K562 (cell line): Measurements from ENCODE around the gene CLASP1. TPM values are rescaled to one million over a fixed set of nuclear protein-coding genes. Genes with fewer than 3 reads are reported as not detected.

Source experiments
- ARID1B ChIP-seq: fragments of 450-650 bp; IDR thresholded peaks from 2 replicates; pipeline ENCODE4 v1.6.1; 2016; ENCODE audit warnings: antibody characterized with exemption, mild to moderate bottlenecking, inconsistent platforms
- ARID2 ChIP-seq: fragments of 450-650 bp; IDR thresholded peaks from 2 replicates; pipeline ENCODE4 v1.6.1; 2017; ENCODE audit warnings: antibody characterized with exemption, mild to moderate bottlenecking
- BCL6 ChIP-seq: fragments of 250-450 bp; sonication (Bioruptor Pico); IDR thresholded peaks from 2 replicates; pipeline ENCODE4 v1.4.0; 2020
- E2F1 ChIP-seq: sonication (generic); formaldehyde crosslinking; IDR thresholded peaks from 2 replicates; pipeline ENCODE4 v1.8.1; 2023; ENCODE audit warnings: mild to moderate bottlenecking, missing genetic modification reagents, moderate library complexity
- FOXK2 ChIP-seq, 2 experiments: fragments of 450-650 bp; IDR thresholded peaks in 1 of 2; conservative IDR thresholded peaks in 1 of 2; 2 replicates each; pipeline ENCODE4 v1.6.1; 2016; ENCODE audit warnings: low read depth in 2 of 2, mild to moderate bottlenecking in 1 of 2
- HES1 ChIP-seq: fragments of 450-650 bp; IDR thresholded peaks from 2 replicates; pipeline ENCODE4 v1.6.1; 2016; ENCODE audit warnings: low read depth, mild to moderate bottlenecking, moderate library complexity
- MCM2 ChIP-seq: fragments of 450-650 bp; IDR thresholded peaks from 2 replicates; pipeline ENCODE4 v1.6.1; 2017; ENCODE audit warnings: low read depth, mild to moderate bottlenecking
- MLLT1 ChIP-seq, 2 experiments: fragments of 450-650 bp; IDR thresholded peaks; 2 replicates each; pipeline ENCODE4 v1.6.1; 2016
- NKRF ChIP-seq: fragments of 450-650 bp; IDR thresholded peaks from 2 replicates; pipeline ENCODE4 v1.6.1; 2016; ENCODE audit warnings: borderline replicate concordance
- RAD51 ChIP-seq: fragments of 450-650 bp; IDR thresholded peaks from 2 replicates; pipeline ENCODE4 v1.7.1; 2016; ENCODE audit warnings: low read depth, mild to moderate bottlenecking, borderline replicate concordance
- RBM34 ChIP-seq: fragments of 200-400 bp; formaldehyde crosslinking; IDR thresholded peaks from 2 replicates; pipeline ENCODE4 v1.6.1; 2018; ENCODE audit warnings: low read length, borderline replicate concordance; ENCODE audit not compliant: insufficient read depth
- TRIM24 ChIP-seq, 2 experiments: fragments of 450-650 bp; IDR thresholded peaks; 2 replicates each; pipeline ENCODE4 v1.6.1; 2016
- ZKSCAN1 ChIP-seq: fragments of 150-350 bp; IDR thresholded peaks from 2 replicates; pipeline ENCODE4 v1.6.1; 2016; ENCODE audit warnings: low read depth, low read length
- ZNF589 ChIP-seq: fragments of 200-800 bp; sonication (Bioruptor generic); IDR thresholded peaks from 2 replicates; pipeline ENCODE4 v1.6.1; 2016; ENCODE audit warnings: low read depth, missing genetic modification characterization, missing compliant biosample characterization
- polyA plus RNA-seq, 8 experiments: library from polyadenylated mRNA; depleted of rRNA in 4 of 8; stranded (reverse) in 5 of 8; unstranded in 3 of 8; fragments of >200 nt; fragmentation: Nextera tagmentation in 2 of 8; fragmentation: Illumina TruSeq in 1 of 8; extraction: Ambion mirVana in 2 of 8; extraction: Trizol in 1 of 8; gene quantifications; 2 replicates each; pipeline versions ENCODE4 v1.2.1 to v1.2.3, GENCODE V29; 2011 to 2014; ENCODE audit warnings: inconsistent platforms in 1 of 8, missing spikeins in 1 of 8
- total RNA-seq, 7 experiments: library from RNA; depleted of rRNA in 6 of 7; stranded (reverse); fragments of >200 nt in 6 of 7; fragmentation: Illumina TruSeq in 2 of 7; extraction: Trizol in 2 of 7; gene quantifications; 2 replicates each; pipeline versions ENCODE4 v1.2.1 to v1.2.3, GENCODE V29; 2011 to 2021; ENCODE audit warnings: low replicate concordance in 1 of 7
- TF ChIP-seq, protein P1 (sequence below), 2 experiments: IDR thresholded peaks; 2 replicates each; pipeline ENCODE4 v1.6.1; 2011; ENCODE audit warnings: borderline replicate concordance in 1 of 2, control low read depth in 1 of 2, low read depth in 1 of 2, low read length in 1 of 2, mild to moderate bottlenecking in 1 of 2, mixed read lengths in 1 of 2, moderate library complexity in 1 of 2; ENCODE audit not compliant: insufficient read depth in 1 of 2, insufficient read length in 1 of 2, poor library complexity in 1 of 2, severe bottlenecking in 1 of 2; ENCODE audit errors: extremely low read depth in 1 of 2
- TF ChIP-seq, protein P2 (sequence below): fragments of 450-650 bp; formaldehyde crosslinking; IDR thresholded peaks from 2 replicates; pipeline ENCODE4 v1.4.0; 2022; ENCODE audit warnings: missing genetic modification characterization

Gene CLASP1
- total and polyA plus RNA-seq, 9 of the 15 experiments (the other 6 are each of a cell fraction or from before 2014, with no cell fraction given) = 1.7 to 40.3 (median 20.7) TPM

- TF ChIP-seq, protein P1, sequence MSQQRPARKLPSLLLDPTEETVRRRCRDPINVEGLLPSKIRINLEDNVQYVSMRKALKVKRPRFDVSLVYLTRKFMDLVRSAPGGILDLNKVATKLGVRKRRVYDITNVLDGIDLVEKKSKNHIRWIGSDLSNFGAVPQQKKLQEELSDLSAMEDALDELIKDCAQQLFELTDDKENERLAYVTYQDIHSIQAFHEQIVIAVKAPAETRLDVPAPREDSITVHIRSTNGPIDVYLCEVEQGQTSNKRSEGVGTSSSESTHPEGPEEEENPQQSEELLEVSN (IDR thresholded peaks at IDR 0.05; ENCODE audit: borderline replicate concordance in 1 of 2, extremely low read depth in 1 of 2, insufficient read depth in 1 of 2, insufficient read length in 1 of 2, low read depth in 1 of 2, low read length in 1 of 2, poor library complexity in 1 of 2, severe bottlenecking in 1 of 2) = no peak
- no peak for TF ChIP-seq ZNF589 (CRISPR knock-in tag)
- peak in 1 of 2 experiments; percentile 15; a peak in 1 of 4 replicates for TF ChIP-seq MLLT1 (IDR thresholded peaks at IDR 0.05)
- TF ChIP-seq, protein P2, sequence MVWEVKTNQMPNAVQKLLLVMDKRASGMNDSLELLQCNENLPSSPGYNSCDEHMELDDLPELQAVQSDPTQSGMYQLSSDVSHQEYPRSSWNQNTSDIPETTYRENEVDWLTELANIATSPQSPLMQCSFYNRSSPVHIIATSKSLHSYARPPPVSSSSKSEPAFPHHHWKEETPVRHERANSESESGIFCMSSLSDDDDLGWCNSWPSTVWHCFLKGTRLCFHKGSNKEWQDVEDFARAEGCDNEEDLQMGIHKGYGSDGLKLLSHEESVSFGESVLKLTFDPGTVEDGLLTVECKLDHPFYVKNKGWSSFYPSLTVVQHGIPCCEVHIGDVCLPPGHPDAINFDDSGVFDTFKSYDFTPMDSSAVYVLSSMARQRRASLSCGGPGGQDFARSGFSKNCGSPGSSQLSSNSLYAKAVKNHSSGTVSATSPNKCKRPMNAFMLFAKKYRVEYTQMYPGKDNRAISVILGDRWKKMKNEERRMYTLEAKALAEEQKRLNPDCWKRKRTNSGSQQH (CRISPR knock-in tag) = no peak
- TF ChIP-seq RAD51 = no peak
- TF ChIP-seq MCM2 = peak; percentile 36; the same call in 1 of the 2 replicates
- TF ChIP-seq ARID2 = no peak
- TF ChIP-seq FOXK2 (conservative IDR thresholded peaks at IDR 0.05 in 1 of 2, IDR thresholded peaks at IDR 0.05 in 1 of 2; ENCODE audit: low read depth in 2 of 2) = 0 out of 4 replicates have a peak, but pooled peaks have one; percentile 24 to 36
- no peak for TF ChIP-seq ZKSCAN1
- TF ChIP-seq ARID1B = peak; percentile 34; the same call in 1 of the 2 replicates
- TF ChIP-seq E2F1 (CRISPR knock-in tag) = no peak
- peak; percentile 87 to 89 for TF ChIP-seq TRIM24 (IDR thresholded peaks at IDR 0.05)
- no peak for TF ChIP-seq BCL6 (CRISPR knock-in tag)
- TF ChIP-seq NKRF = peak; percentile 25; the same call in 1 of the 2 replicates
- no peak for TF ChIP-seq HES1
- no peak for TF ChIP-seq RBM34
- TF ChIP-seq, all 486 proteins: peak for 30
Measured at GRCh38 chr2:121611730-121612705, 37.2 kb downstream of the CLASP1 start (continued).
